Activated CD8-positive, alpha-beta memory T cell treated with anti-CD3 and anti-CD28 coated beads, Interleukin-2, amount 50 U/mL, for 1 hour (primary cell): ENCODE results near the gene TM7SF2.

Experiments used
- DNase-seq: peaks from one replicate; pipeline ENCODE4 v3.0.0-alpha.2; 2020; ENCODE audit errors: extremely low read depth

Gene TM7SF2

GRCh38 chr11:65111744-65112545 lies at the start of gene TM7SF2:
Gene TM7SF2, plus strand, starts transcription at chr11:65111872. Its CDS starts 144 bp downstream, at chr11:65112016.
- DNase-seq = peak; percentile 83

- DNase-seq = no peak
These were observed 48.1 kb upstream of the TM7SF2 start for GRCh38 chr11:65063532-65063931.

- DNase-seq = no peak
These were observed 46.8 kb upstream of the TM7SF2 start for GRCh38 chr11:65064847-65065240.

- no peak for DNase-seq
These were observed 45.8 kb upstream of the TM7SF2 start for GRCh38 chr11:65065851-65066250.

- DNase-seq = no peak
These were observed 45.4 kb upstream of the TM7SF2 start for GRCh38 chr11:65066315-65066714.

GRCh38 chr11:65066805-65067291 lies 44.8 kb upstream of the TM7SF2 start:
- no peak for DNase-seq

GRCh38 chr11:65067446-65067845 lies 44.2 kb upstream of the TM7SF2 start:
- no peak for DNase-seq

GRCh38 chr11:65069217-65069616 lies 42.5 kb upstream of the TM7SF2 start:
- DNase-seq = no peak

GRCh38 chr11:65071907-65072630 lies 39.6 kb upstream of the TM7SF2 start:
- no peak for DNase-seq

- DNase-seq = no peak
These were observed 39.1 kb upstream of the TM7SF2 start for GRCh38 chr11:65072631-65072966.

- no peak for DNase-seq
These were observed 34.2 kb upstream of the TM7SF2 start for GRCh38 chr11:65077451-65077850.

GRCh38 chr11:65078151-65078550 lies 33.5 kb upstream of the TM7SF2 start:
- no peak for DNase-seq

- no peak for DNase-seq
These were observed 32.8 kb upstream of the TM7SF2 start for GRCh38 chr11:65078786-65079342.

- no peak for DNase-seq
These were observed 28.4 kb upstream of the TM7SF2 start for GRCh38 chr11:65083134-65083833.

- DNase-seq = peak; percentile 79
These were observed 27.7 kb upstream of the TM7SF2 start, which contains the start of the genes CDCA5 and ZFPL1 for GRCh38 chr11:65083834-65084597. Gene CDCA5, minus strand, starts transcription at chr11:65084040. Its CDS starts 62 bp downstream, at chr11:65083978. Gene ZFPL1, plus strand, starts transcription at chr11:65084222. Its CDS starts 477 bp downstream, at chr11:65084699.

- no peak for DNase-seq
These were observed 26.9 kb upstream of the TM7SF2 start for GRCh38 chr11:65084598-65085375.

- DNase-seq = no peak
These were observed 26.2 kb upstream of the TM7SF2 start for GRCh38 chr11:65085446-65085845.

- no peak for DNase-seq
These were observed 24.9 kb upstream of the TM7SF2 start for GRCh38 chr11:65086809-65087208.

- no peak for DNase-seq
These were observed 24.5 kb upstream of the TM7SF2 start for GRCh38 chr11:65087216-65087615.

GRCh38 chr11:65087827-65088226 lies 23.8 kb upstream of the TM7SF2 start:
- no peak for DNase-seq
